Amygdala (tissue), 56 donors: ENCODE data around the gene HM13.
"Not testable (repeated sequence)": the region's sequence is repeated elsewhere in the genome, so short reads cannot be mapped to it uniquely, and the experiment has no call there.

Experiments
- DNase-seq, 56 donors: peaks; one replicate each; lab custom pipeline; 2025; lab: John Stamatoyannopoulos, UW

HM13 gene

DNA sequence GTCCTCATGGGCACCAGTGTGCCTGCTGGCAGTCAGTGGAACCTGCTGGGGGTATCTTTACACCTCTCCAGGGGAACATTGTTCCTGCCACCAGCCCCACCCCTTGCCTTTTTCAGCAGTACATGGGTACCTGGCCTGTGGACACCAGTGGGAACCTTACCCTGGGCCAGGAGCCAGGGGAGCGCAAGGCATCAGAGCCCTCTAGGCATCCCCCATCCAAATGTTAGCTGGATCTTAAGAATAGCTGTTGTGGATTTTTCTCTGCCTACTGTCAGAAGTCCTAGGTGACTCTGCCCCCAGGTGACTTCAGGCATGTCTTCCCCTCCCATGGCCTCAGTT lies 52.0 kb downstream of the HM13 start:
- DNase-seq = no peak

- DNase-seq = no peak
These were observed 52.6 kb downstream of the HM13 start for GRCh38 chr20:31566658-31567379.

- DNase-seq = no peak
These were observed 53.1 kb downstream of the HM13 start for GRCh38 chr20:31567380-31567720.

GRCh38 chr20:31568041-31568731 lies 53.9 kb downstream of the HM13 start:
- no peak for DNase-seq

DNA sequence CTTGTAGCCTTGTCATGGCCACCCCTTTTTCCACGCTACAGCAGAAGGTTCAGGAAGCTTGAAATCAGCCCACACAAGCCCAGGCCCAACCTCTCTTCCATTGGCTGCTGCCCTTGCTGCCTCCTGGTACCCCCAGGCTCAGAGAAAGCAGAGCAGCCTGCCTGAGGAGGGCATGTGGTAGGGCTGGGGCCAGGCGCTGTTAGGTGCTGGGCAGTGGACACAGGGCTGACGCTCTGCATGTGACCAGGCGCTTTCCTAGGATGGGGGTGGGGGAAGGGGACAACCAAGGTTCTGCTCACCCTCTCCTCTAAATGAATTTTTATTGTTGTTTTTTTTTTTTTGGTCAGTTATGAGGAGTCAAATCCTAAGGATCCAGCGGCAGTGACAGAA lies 54.5 kb downstream of the HM13 start:
- peak in 2 of 56 donors; percentile 9 to 13 for DNase-seq

GRCh38 chr20:31569163-31570020 lies 55.1 kb downstream of the HM13 start:
- DNase-seq = peak in 47 of 56 donors; percentile 5 to 70 (median 41)

DNA sequence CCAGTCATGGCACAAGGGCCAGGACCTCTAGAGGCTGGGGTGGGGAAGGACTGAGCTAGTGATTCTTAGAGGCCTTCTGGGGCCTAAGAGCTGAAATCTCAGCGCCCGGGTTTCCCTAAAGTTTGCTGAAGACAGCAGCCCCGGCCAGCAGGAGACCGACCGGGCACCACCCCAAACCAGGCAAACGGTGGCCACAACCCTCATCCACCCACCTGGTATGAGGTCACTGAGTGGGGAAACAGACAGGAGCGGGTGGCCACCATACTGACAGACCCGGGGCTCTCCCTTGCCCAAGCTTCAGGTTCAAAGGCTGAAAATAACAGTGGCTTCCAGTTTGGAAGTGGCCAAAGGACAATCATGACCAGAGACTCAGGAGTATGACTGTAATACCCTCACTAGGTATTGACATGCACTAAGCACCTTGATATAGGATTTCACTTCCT lies 55.8 kb downstream of the HM13 start:
- peak in 2 of 56 donors; percentile 21 to 38 for DNase-seq

- DNase-seq = peak; percentile 16 to 95 (median 78)
These were observed 56.7 kb downstream of the HM13 start for GRCh38 chr20:31570735-31571617.

- peak in 17 of 56 donors; percentile 18 to 70 (median 52) for DNase-seq
These were observed 57.9 kb downstream of the HM13 start for GRCh38 chr20:31572042-31572700.

DNA sequence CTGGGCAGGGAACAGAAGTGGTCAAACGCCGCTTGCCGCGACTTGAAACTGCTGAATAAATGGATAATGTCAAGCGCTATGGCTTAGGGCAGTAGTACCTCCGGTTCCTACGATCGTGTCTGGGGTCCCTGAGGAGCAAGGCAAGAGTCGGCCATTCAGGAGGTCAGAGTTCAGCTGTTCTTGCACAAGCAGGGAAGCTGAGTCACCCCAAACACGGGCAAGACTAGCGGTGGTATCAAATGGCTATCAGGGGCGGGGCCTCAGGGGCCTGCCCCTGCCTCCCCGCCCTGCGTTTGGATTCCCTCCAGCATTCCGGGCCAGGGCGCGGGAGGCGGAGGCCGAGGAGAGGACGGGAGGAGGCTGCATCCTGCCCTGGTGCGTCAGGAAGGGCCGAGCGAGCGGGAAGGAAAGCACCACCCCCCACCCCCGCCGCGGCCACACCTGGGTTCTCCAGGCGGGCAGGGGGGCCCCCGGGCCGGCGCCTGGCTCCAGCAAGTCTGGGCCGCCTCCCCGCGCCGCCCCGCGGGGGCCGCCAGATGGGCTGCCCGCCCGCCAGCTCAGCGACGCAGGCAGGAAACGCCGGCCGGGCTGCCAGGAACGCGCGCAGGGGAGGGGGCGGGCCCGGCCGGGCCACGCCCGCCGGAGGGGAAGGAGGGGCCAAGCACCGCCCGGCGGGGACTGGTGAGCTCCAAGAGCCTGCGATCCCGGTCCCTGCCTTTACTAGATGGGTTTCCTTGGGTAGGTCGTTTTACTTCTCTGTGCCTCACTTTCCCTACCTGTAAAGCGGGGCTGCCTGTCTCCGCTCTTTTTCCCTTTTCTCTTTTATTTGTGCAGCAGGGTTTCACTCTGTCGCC lies 58.7 kb downstream of the HM13 start:
- peak; percentile 17 to 97 (median 81) for DNase-seq

DNA sequence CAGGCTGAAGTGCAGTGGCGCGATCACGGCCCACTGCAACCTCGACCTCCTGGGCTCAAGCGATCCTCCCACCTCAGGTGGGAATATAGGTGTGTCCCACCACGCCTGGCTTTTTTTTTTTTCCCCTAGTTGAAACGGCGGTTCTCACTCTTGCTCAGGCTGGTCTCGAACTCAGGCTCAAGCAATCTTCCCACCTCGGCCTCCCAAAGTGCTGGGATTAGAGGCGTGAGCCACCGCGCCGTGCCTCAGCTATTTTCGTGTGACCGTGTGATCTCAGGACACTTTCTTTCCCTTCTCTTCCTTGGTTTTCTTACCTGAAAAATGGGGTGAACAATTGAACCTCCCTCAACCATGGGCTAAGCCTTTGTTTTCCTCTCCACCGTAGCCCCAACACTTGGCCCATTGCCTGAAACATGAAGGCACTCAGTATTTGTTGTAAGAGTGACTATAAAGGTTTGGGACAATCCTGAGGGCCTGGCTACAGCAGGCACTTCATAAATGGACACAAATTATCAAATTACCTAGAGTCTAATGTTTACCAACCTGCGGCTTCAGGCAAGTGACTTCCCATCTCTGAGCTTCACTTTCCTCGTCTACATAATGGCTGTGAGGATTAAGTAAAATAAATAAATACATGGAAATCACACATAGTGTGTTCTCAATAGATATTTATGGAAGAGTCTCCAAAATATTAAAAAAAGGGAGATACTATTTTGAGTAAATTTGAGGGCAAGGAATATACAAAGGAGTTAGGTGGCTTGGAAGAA lies 59.5 kb downstream of the HM13 start:
- no peak for DNase-seq

DNA sequence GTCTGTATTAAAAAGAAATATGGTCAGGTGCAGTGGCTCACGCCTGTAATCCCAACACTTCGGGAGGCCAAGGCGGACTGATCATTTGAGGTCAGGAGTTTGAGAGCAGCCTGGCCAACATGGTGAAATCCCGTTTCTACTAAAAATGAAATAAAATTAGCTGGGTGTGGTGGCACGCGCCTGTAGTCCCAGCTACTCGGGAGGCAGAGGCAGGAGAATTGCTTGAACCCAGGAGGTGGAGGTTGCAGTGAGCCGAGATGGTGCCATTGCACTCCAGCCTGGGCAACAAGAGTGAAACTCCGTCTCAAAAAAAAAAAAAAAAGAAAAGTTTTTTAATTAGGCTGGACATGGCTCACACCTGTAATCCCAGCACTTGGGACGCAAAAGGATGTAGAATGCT lies 60.7 kb downstream of the HM13 start:
- DNase-seq = not testable (repeated sequence)

GRCh38 chr20:31576751-31577150 lies 62.5 kb downstream of the HM13 start:
- DNase-seq = no peak

- DNase-seq = no peak
These were observed 63.0 kb downstream of the HM13 start for GRCh38 chr20:31577194-31577593.

- no peak for DNase-seq
These were observed 64.4 kb downstream of the HM13 start for GRCh38 chr20:31578448-31579138.

GRCh38 chr20:31579245-31579644 lies 65.0 kb downstream of the HM13 start:
- no peak for DNase-seq

DNA sequence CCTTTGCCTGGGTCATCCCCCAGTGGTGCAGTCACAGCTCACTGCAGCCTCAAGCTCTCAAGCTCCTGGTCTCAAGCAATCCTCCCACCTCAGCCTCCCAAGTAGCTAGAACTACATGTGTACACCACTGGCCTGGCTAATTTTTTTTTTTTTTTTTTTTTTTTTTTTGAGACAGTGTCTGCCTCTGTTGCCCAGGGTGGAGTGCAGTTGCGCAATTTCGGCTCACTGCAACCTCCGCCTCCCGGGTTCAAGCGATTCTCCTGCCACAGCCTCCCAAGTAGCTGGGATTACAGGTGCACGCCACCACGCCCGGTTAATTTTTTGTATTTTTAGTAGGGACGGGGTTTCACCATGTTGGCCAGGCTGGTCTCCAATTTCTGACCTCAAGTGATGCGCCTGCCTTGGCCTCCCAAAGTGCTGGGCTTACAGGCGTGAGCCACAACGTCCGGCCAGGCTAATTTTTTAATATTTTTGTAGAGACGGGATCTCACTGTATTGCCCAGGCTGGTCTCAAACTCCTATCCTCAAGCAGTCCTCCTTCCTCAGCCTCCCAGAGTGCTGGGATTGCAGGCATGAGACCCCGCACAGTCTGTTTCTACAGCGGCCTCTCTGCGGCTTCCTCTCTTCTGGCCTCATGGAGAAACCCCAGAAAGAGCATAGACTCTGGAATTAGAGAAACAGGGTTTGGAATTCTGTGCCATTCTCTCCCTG lies 65.9 kb downstream of the HM13 start:
- DNase-seq = not testable (repeated sequence)
